Measurements from ENCODE around the gene MGAT5.
A peak's percentile ranks its signal among the peaks of the same experiment; 100 is the strongest.
"Not testable (repeated sequence)": the region's sequence is repeated elsewhere in the genome, so short reads cannot be mapped to it uniquely, and the experiment has no call there.

The MGAT5 gene

DNA sequence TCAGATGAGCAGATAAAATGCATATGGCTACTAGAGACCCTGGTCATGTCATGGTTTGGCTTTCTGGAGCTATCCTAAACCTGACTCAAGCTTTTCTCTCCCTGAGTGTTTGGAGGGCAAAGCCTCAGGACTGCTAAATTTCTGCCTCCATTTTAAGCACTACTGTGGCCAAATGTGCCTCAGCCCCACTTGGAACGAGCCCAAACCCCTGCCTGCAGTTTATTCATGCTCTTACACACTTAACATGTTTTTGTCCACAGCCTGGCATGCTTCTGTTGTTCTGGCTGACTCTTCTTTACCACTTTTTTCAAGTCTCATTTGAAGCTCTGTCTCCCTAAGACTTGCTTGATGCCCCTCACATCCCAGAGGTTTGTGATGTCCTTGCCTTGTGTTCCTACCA is 24.7 kb downstream of the MGAT5 start:
- no peak for DNase-seq (ENCODE audit: low spot score)

DNA sequence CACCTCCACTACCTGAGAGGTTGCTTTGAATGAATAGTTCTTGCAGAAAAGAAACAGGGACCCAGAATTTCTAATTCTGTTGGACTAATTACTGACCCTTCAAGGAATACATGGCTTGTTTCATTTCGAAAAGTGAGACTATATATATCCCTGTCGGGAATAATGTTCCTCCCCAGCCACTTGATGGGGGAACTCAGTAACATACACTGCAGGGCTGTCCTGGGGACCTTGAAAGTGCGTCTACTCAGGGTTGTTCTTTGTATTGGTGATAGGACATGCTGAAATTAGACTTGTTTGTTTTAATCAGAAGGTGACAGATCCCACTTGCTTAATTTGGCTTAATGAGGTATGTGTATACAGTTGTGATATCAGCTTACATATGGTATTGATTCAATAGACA is 25.5 kb downstream of the MGAT5 start:
- DNase-seq (ENCODE audit: low spot score), result no peak

DNA sequence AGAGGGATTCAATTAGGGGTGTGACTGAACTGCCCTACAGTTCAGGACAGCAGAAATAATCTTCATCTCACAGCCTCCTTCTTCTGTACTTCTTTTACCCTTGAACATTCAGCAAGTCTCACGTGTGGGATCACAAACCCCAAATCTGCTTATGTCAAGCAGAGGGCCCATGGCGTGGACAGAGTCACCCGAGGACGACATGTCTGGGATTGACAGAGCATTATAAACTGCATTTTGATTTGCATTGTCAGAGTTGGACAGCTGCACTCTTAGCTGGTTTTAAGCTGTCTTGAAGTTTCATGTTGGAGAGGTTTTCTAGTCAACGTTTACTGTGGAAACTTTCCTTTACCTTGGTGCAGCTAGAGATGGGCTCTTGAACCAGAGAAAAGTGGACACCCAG is 26.4 kb downstream of the MGAT5 start:
- DNase-seq (ENCODE audit: low spot score), result no peak

DNA sequence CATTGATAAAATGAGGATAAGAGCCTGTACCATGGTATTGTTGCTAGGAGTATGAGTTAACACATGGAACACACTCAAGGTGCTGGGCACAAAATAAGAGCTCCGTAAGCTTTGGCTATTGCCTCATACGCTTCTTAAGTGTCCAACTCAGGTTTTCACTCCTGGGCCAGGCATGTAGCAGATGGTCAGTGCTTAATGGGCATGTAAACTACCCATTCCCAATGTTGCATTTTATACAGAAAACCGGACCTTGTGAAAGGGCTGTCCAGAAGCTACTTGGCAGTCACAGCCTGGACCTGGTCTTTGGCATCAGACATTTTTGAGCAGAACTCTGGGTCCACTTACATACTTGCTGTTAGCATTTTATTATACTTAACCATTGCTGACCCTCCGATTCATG is 26.9 kb downstream of the MGAT5 start:
- no peak for DNase-seq (ENCODE audit: low spot score)

DNA sequence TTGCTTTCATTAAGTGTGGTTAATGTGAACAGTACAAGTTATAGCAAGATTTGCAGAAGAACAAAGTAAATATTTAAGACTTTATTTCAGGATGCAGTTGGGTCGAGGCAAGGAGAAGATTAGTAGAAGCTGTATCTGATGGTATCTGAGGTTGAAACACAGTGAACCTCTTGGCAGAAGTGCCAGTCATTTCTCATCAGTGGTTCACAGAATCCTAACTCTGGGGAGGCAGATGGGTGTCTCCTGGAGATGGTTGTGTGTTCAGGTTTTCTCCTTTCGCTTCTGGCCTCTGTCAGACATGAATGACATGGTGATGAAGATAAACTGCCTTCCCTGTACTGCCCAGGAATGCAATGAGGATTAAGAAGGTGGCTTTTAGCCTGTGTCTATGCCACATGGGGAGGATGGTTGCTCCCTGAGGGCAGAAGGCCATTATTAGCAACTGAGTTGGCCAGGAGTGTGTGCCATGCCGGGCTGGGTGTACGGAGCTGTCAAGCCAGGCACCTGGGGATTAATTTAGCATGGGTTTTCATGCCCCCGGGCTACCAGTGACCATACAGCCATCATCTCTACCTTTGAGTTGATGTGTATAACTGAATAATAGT is 28.0 kb downstream of the MGAT5 start:
- no peak for DNase-seq (ENCODE audit: low spot score)

DNA sequence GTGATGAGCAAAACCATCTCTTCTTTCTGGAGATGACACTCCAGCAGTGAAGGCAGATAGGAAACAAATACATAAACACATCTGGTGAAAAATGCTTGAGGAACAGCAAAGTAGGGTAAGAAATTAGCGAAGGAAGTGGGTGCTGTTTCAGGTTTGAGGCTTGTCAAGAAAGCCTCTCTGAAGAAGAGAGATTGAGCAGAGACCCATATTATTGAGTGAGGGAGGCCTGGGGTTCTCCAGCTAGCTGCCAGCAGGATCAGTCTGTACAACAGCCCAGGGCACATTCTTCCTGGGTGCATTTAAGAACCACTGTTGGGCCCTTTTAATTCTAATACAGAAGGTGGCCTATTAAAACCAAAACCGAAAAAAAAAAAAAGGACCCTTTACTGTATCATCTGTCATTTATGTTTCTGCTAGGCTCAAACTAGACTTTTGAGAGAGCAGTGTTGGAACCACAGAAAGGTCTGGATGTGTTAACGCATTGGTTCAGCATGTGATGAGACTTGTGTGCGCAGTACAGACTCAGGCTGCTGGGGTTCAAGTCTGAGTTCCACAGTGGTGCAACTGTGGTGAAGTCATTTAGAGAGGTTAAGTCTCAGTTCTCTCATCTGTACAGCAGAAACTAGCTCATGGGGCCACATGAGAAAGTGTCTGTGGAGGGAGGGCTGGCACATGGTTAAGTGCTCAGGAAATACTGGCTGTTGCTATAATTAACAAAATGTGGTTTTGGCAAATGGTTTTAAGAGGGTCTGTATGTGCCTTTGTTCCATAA is 28.9 kb downstream of the MGAT5 start:
- DNase-seq (ENCODE audit: low spot score), result no peak

DNA sequence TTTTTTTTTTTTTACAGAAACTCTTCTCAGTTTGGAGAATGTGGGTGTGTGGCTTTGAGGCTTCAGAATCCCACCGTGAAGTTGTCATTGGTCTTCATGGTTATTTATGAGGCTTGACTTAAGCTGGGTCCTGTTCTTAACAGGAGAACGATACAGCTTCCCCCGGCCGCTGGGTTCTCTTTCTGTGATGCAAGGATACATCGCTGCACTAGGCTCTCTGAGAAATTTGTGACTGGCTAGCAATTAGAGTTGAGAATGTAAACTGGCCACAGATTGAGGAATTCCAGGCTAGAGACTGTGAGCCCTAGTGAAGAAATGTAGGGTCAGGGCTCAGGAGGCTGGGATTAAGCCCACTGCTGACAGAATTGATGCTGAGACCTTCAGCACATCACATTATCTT is 29.8 kb downstream of the MGAT5 start:
- DNase-seq (ENCODE audit: low spot score), result no peak

DNA sequence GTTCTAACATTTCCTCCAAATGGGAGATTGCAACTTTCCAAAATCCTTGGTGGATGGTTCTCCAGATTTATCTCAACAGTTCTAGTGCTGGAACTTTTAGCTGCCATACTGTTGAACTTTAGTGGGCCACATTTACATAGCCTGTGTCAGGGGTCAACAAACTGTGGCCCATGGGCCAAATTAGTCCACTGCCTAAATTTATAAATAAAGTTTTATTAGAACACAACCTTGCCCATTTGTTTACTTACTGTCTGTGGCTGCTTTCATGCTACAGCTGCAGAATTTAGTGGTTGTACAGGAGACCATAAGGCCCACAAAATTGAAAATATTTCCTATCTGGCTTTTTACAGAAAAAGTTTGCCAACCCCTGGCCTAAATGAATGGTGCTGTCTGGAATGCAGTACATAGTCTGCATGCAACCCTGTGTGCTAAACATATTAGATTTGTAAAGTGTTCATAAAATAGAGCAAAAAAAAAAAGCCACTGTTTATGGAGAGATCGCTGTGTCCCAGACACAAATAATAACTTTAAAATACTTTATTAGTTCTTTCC is 30.3 kb downstream of the MGAT5 start:
- no peak for DNase-seq (ENCODE audit: low spot score)

DNA sequence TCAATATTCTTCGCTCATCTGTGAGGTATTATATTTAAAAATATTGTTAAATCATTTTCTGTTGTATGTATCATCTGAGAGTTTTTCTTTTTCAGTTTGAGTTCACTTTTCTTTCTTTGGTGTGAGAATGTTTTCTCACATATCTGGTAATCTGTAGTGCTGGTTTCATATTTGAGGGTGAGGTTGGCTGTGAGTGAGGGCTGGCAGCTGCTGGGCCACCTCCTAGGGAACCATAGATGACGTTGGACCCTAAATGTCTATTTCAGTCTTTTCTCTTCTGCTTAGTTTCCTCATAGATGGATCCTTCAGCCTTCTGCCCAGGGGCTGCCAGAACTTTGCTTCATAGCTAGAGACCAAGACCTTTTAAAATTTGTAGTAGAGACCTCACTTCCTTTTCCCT is 33.5 kb downstream of the MGAT5 start:
- DNase-seq (ENCODE audit: low spot score), result no peak

DNA sequence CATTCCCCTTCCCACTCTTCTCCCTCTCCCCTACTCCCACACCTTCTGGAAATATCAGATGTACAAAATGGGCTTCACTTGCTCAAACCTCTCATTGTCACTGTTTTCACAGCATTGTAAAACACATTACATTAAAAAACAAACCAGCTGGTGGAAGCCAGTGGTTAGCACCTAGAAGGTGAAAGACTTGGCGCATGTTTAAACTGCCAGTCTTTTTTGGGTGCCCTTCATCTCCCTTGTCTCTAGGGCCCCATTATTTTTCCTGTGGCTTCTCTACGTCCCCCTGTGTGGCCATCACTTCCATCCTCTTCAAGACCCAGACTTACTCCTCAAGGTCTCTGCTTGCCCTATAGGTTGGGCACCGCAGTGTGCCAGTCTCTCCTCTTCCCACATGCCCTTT is 34.9 kb downstream of the MGAT5 start:
- DNase-seq (ENCODE audit: low spot score), result no peak

DNA sequence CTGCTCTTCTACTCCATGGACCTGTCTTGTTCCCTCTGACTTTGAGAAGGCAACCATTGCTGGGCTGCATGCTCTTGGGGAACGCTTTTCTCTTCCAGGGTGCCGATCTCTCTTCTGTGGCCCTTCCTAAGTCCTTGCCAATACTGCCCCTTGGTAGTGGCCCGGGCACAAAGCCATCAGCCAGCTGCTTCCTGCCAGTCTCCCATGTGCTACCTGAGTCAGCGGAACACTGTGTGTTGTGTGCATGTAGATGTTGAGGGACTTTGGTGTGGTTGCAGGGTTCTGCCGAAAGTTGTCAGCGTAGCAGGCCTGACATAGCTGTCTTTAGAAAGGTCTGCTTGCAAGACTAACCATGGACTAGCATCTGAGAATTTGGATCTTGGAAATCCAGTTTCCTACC is 35.4 kb downstream of the MGAT5 start:
- no peak for DNase-seq (ENCODE audit: low spot score)

DNA sequence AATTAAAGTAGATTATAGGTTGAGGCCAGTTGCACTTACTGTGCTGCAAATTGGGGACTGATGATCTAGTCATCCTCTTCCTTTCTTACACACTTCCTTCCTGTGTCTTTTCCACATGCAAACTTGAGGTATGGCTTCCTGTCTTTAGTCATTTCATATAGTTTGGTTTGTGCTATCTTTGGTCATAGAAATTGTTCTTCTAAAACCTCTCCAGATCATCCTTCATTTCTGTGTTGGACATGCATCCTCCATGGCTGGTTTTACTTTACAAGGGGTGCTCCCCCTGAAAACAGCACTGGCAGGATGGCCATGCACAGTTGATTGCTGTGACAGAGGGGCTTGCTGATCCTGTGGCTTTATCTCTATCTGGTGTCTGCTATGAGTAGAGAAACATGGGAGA is 36.5 kb downstream of the MGAT5 start:
- DNase-seq (ENCODE audit: low spot score), result peak; percentile 67

DNA sequence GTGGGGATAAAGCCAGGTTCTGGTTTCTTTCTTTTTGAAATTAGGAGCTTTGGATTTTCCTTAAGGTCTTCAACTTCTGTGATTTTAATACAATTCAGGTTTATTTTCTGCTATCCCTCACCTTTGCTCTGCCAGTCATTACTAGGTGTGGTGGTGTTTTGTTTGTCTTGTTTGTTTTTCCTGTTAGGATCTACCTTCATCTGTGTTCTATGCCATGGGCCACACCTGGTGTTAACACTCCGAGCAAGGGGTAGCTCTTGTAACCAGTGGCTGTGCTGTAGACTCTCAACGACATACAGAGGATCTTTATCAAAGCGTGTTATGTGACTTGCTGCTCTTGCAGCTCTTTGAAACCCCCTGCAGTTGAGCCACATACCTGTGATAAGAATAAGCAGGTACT is 38.6 kb downstream of the MGAT5 start:
- no peak for DNase-seq (ENCODE audit: low spot score)

DNA sequence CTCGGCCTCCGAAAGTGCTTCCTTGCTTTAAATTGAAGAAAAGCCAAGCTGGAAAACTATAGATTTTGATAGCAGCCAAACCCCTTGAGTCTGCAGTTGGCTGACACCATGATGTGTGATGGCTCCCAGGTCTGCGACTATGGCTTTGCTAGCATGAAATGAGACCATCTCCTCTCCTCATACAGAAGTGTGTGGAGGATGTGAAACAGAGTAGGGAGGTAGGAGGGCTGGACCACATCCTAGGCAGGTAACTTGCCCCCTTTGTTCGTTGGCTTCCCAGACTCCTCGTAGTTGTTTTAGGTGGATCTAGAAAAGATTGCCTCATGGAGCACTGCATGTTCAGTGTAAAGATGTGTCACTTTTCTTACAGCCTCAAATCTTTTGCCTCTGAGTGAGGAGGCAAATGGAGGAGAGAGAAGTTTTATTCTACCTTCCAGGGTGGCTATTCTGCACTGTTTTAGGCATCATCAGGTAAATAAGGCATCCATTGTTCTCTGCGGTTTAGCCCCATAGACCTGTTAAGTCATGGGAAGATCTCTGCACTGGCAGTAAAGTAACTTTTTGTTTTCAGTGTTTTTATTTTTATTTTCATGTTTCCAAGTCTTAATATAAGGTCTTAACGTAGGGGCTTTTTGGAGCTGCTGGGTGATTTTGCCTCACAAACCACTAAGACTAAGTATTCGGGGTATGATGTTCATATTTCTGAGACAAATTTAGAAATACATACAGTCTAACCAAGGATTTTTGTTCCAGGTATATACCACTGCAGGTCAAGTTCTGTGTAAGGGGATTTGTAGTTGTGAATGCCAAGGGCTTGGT is 40.1 kb downstream of the MGAT5 start:
- DNase-seq (ENCODE audit: low spot score), result no peak

DNA sequence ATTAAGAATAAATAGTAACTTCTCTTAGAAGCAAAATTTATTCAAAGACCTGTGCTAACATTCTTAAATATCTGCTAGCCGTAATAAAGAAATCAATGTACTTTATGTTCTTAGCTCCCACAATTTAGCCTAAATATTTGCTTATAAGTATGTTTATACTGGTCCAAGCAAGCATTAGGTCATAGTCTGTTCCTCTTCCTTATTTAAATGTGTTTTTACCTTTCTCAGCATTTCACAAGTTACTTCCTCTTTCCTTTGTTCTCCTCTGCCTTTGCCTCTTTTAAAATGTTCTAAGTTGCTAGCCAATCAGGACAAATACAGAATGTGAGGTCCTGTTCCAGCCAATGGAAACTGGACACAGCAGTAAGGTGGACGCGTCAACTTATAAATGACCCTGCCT is 40.7 kb downstream of the MGAT5 start:
- DNase-seq (ENCODE audit: low spot score), result not testable (repeated sequence)

DNA sequence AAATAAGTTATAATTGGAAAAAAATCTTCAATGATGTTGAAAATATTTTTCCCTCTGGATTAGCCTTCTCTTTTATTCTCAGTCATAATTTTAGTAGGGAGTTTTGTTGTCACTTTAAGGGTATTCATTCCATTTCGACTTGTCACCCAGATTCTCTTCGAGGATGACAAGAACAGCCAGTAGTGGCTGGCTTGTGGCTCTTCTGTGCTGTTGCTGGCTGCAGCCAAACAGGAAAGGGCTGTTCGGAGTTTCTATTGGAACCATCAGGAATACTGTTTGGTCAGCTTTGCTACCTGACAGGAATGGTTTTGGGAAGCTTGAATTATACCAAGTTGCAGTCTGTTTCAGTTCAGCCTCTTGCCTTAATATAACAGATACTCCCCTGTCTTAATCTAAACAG is 41.6 kb downstream of the MGAT5 start:
- DNase-seq (ENCODE audit: low spot score), result no peak

DNA sequence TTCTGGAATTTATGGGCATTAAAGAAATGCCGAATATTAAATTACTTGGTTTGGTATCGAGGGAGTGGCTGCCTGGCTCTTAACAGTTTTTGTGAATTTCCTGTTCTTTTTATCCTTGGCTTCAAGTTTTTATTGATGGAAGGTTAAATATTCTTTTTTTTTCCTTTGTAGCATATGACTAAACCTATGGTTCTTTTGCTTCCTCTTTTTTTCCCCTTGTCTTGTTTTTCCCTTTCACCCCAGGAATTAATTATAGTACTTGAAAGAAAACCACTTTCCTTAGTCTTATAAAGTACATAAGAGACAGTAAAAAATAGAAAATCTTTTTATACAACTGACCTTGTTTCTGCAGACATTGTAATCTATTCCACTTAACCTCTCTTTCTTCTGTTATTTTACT is 42.4 kb downstream of the MGAT5 start:
- DNase-seq (ENCODE audit: low spot score), result no peak

DNA sequence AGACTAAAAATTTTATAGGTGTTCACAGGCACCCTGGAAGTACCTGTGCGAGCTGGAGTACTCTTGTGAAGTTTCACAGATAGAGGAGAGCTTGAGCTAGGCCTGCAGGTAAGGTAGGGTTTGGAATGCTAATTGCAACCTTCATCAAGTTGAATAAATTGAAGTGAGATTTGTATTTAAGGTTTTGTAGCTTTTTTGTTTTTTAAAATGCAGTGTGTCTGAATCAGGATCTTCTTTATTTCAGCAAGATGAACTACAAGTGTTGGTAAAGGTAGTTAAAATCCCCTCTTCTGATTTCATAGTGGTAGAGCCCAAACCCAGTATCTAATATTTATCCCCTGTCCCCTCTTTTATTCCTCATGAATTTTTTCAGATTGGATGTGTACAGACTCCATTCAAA is 45.5 kb downstream of the MGAT5 start:
- no peak for DNase-seq (ENCODE audit: low spot score)

DNA sequence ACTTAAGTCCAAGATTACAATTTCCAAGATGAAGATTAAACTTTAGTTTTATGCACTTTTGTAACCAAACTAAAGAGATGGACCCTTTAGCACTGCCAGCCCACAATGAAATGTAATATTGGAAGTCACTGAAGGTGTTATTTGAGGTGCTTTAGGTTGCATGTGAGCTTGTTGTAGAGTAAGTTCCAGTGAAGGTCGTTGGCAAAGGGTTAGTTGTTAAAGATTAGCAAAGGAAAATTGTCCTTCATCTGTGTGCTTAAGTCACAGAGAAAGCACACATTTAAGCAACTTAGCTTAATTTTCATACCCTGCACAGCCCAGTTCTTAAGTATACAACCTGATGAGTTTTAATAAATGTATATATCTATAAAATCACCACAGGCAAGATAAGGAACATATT is 46.7 kb downstream of the MGAT5 start:
- no peak for DNase-seq (ENCODE audit: low spot score)

DNA sequence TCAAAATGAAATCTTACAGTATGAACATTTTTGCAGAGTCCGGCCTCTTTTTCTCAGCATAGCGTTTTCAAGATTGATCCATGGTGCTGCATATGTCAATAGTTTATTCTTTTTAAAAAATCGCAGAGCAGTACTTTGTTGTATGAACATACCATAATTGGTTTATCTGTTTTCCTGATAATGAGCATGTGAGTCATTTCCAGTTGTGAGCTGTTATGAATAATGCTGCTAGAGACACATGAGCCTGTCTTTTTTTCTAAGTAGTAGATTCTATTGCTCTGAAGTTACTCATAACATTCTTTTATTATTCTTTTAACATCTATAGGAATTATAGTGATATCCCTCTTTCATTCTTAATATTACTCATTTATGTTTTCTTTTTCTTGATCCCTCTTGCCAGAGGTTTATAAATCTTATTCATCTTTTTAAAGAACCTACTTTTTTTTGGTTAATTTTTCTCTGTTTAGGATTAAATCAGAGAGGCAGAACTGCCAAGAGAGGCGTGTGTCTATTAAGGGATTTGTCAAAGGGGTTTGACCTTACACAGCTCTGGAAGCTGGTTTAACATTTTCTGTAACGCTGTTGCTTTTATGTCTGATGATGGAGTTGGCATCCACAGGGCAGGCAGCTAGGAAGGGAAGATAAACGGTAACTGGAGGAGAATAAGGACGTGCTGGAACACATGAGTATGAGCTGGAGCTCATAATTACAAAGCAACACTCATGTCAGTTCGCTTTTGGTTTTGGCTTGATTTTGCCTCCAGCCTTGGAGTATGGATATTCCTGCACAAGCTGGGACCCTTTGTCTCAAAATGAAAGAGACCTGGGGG is 47.4 kb downstream of the MGAT5 start:
- DNase-seq (ENCODE audit: low spot score), result no peak

DNA sequence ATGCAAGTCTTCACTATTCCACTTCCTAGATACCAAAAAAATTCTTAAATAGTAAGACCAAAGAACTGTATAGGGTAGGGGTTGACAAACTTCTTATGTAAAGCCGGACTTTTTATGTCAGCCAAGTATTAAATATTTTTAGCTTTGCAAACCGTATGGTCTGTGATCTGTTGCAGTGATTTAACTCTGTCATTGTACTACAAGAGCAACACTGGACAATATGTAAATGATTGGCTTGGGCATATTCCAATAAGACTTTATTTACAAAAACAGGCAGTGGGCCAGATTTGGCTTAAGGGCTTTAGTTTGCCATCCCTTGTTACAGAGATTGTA is 48.0 kb downstream of the MGAT5 start:
- DNase-seq (ENCODE audit: low spot score), result no peak

DNA sequence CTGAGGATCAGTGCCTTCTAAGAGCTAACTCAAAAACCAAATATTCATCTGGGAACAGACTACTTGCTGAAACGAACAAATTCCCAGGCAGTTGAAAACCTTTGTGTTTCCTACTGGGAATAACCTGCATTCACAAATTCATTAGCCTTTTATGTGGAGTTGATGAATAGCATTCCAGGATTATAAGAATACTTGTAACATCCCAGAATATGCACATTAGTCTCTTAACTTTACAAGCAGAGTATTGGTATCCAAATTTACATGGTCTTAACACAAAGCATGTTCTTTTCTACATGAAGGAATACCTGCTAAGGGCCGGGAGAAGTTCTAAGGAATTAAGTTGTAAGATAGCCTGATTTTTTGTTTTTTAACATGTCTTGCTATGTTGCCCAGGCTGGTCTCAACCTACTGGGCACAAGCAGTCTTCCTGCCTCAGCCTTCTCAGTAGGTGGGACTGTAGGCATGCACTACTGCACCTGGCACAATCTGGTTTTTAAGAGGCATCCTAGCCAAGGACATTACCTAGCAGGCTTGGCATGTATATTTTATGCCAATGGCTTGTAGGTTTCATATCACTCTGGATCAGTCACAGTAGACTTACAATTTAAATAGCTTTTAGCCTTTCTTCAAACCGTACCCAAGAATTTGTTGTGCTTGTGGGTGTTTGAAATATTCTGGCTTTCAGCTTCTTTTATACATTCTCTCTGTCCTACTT is 50.7 kb downstream of the MGAT5 start:
- no peak for DNase-seq (ENCODE audit: low spot score)
